ENCODE measurements around the gene MRPL27.

GRCh38 chr17:50393700-50394099, 20.7 kb upstream of the MRPL27 start:
- TF ChIP-seq CTCF (IDR thresholded peaks at IDR 0.05) (no peak), POLR2A (IDR thresholded peaks at IDR 0.05) (no peak)

All from lower leg skin (tissue), 3 donors.